ENCODE results near the gene NFIB.

GRCh38 chr9:14283276-14283675 lies 30.7 kb downstream of the NFIB start:
- TF ChIP-seq CTCF (IDR thresholded peaks at IDR 0.05; ENCODE audit: extremely low read depth in 1 of 2, insufficient read depth in 1 of 2, low read depth in 1 of 2, low read length in 2 of 2), result no peak
- no peak for TF ChIP-seq EZH2 (IDR thresholded peaks at IDR 0.05; ENCODE audit: borderline replicate concordance, low read depth, low read length, severe bottlenecking)
- no peak for TF ChIP-seq POLR2A (IDR thresholded peaks at IDR 0.05; ENCODE audit: low read depth, low read length)
- TF ChIP-seq POLR2AphosphoS5 (IDR thresholded peaks at IDR 0.05; ENCODE audit: insufficient read depth, low read depth, low read length), result no peak

Data from endothelial cell of umbilical vein (primary cell).